Measurements from ENCODE around the gene IHH. TPM values are rescaled to one million over a fixed set of nuclear protein-coding genes. Genes with fewer than 3 reads are reported as not detected.

IHH gene
- total and polyA plus RNA-seq, 2 of the 8 experiments (the other 6 are each of a cell fraction or from before 2014, with no cell fraction given), result 0.03 TPM; not detected in 1

GRCh38 chr2:219041252-219041651 lies 19.5 kb downstream of the IHH start, which contains the start of gene CFAP65:
CFAP65 (minus strand) TSS chr2:219041516; CDS start chr2:219039048, 2,468 bp downstream.
- Histone ChIP-seq H3K9ac (replicated peaks in 1 of 4; ENCODE audit: extremely low read depth in 1 of 4, low read depth in 3 of 4, low read length in 3 of 4) (no peak within 1 kb of the TSS), H3K27me3 (replicated peaks in 1 of 4; ENCODE audit: control insufficient read depth in 3 of 4, extremely low read depth in 1 of 4, insufficient read depth in 3 of 4, low read length in 3 of 4) (peaks cover 0 to 5% (median 0%) of the 10 kb centered on the region in 4 experiments; a peak in 1 of 7 replicates)

More at GRCh38 chr2:219041252-219041651, 19.5 kb downstream of the IHH start, which contains the start of gene CFAP65:
- DNase-seq (ENCODE audit: low read depth in 1 of 2, low spot score in 2 of 2) (peak in 1 of 2 experiments; percentile 86), FAIRE-seq (peak; percentile 36)
- H3K4me3 ChIP-seq (ENCODE audit: extremely low read depth in 1 of 4, insufficient read depth in 2 of 4, low read depth in 3 of 4, low read length in 4 of 4), result peak within 1 kb of the TSS; percentile 52 to 65 (median 60)
- no peak within 1 kb of the TSS for H2BK120ac ChIP-seq (replicated peaks; ENCODE audit: low read depth, low read length)
- peak within 1 kb of the TSS; percentile 51 to 95 for H3K4me2 ChIP-seq (ENCODE audit: insufficient read depth in 1 of 2, low read depth in 2 of 2, low read length in 2 of 2)
- POLR2A ChIA-PET (ENCODE audit: partially characterized antibody), result interaction anchor here (0.7 to 1.8 kb wide), 3 partner anchors 10 to 165 kb away, joined by 3 to 4 read pairs (median 4); no protein-coding TSS in a partner anchor
- H2BK20ac ChIP-seq (ENCODE audit: low read length), result no peak within 1 kb of the TSS
- no peak within 1 kb of the TSS for H3K23ac ChIP-seq (ENCODE audit: insufficient read length)
- H2BK5ac ChIP-seq (ENCODE audit: low read depth, low read length), result no peak within 1 kb of the TSS
- no peaks in the 10 kb centered on the region for H3K9me3 ChIP-seq (ENCODE audit: insufficient read depth in 2 of 2, low read depth in 1 of 2, low read length in 1 of 2)
- H2AK5ac ChIP-seq (ENCODE audit: low read depth, low read length), result no peak within 1 kb of the TSS
- peak within 1 kb of the TSS; percentile 94 for H2AFZ ChIP-seq (ENCODE audit: low read length)
- no peak within 1 kb of the TSS for H3K14ac ChIP-seq (ENCODE audit: insufficient read length)
- H2BK12ac ChIP-seq (ENCODE audit: low read depth, low read length), result no peak within 1 kb of the TSS
- no peaks in the 10 kb centered on the region for H3K36me3 ChIP-seq (ENCODE audit: control insufficient read depth in 2 of 4, insufficient read depth in 4 of 4, low read length in 3 of 4)
- CTCF ChIA-PET (ENCODE audit: partially characterized antibody), result interaction anchor here (0.8 to 62.8 kb wide), 11 partner anchors 4 to 118 kb away, joined by 3 to 1777 read pairs (median 7); partner anchors contain the start of genes CFAP65 and IHH
- H3K79me1 ChIP-seq (ENCODE audit: low read depth, low read length), result no peaks in the 10 kb centered on the region
- H3K4ac ChIP-seq (replicated peaks; ENCODE audit: insufficient read length, low read depth, low read length), result no peak within 1 kb of the TSS
- no peaks in the 10 kb centered on the region; the same call in 1 of the 2 replicates for H3K23me2 ChIP-seq (ENCODE audit: low read depth, low read length)
- WGBS, 2 experiments (ENCODE audit: extremely low coverage in 1 of 2, insufficient coverage in 1 of 2, insufficient read length in 1 of 2, insufficient replicate concordance in 2 of 2, low coverage in 1 of 2, low lambda C conversion rate in 2 of 2, missing lambda C conversion rate in 1 of 2), result 3% methylated on average over 21 of the region's 21 CpGs; no CpG with 5 or more reads in 1 of the 2 experiments
- no peak within 1 kb of the TSS for H4K5ac ChIP-seq (ENCODE audit: insufficient read length, low read depth, low read length)
- no peak within 1 kb of the TSS for H3K56ac ChIP-seq (replicated peaks; ENCODE audit: insufficient read length, low read depth, low read length)
- TF ChIP-seq HDAC2 (IDR thresholded peaks at IDR 0.05; ENCODE audit: borderline replicate concordance in 1 of 2, low read depth in 2 of 2, low read length in 2 of 2) (peak in 1 of 2 experiments; percentile 87; a peak in 1 of 4 replicates), KDM1A (IDR thresholded peaks at IDR 0.05; ENCODE audit: borderline replicate concordance, low read length) (no peak), SIX5 (IDR thresholded peaks at IDR 0.05; ENCODE audit: low read depth, low read length) (0 out of 2 replicates have a peak, but pooled peaks have one; percentile 17), POU5F1 (IDR thresholded peaks at IDR 0.05; ENCODE audit: low read depth, low read length) (no peak), SP1 (IDR thresholded peaks at IDR 0.05; ENCODE audit: low read depth, low read length) (0 out of 2 replicates have a peak, but pooled peaks have one; percentile 42), CHD1 (IDR thresholded peaks at IDR 0.05; ENCODE audit: low read depth, low read length) (no peak), YY1 (IDR thresholded peaks at IDR 0.05; ENCODE audit: low read depth, low read length) (peak; percentile 92), KDM4A (IDR thresholded peaks at IDR 0.05; ENCODE audit: low read depth, low read length, severe bottlenecking) (peak; percentile 59), SIN3A (conservative IDR thresholded peaks at IDR 0.05 in 1 of 2, IDR thresholded peaks at IDR 0.05 in 1 of 2; ENCODE audit: low read depth in 1 of 2, low read length in 2 of 2) (peak; percentile 100)
- no peak within 1 kb of the TSS for H3K27ac ChIP-seq (ENCODE audit: low read depth, low read length)
- H4K8ac ChIP-seq (ENCODE audit: extremely low read depth, insufficient read depth, low read length), result no peak within 1 kb of the TSS
- H4K91ac ChIP-seq (replicated peaks; ENCODE audit: insufficient read length, low read length), result no peak within 1 kb of the TSS
- H4K20me1 ChIP-seq (replicated peaks in 1 of 2; ENCODE audit: control insufficient read depth in 1 of 2, insufficient read depth in 2 of 2, low read length in 2 of 2), result peaks cover 0 to 2% of the 10 kb centered on the region in 2 experiments
- H3K79me2 ChIP-seq (ENCODE audit: control insufficient read depth in 1 of 2, insufficient read depth in 2 of 2, low read length in 2 of 2), result no peaks in the 10 kb centered on the region
- no peak within 1 kb of the TSS for H3K18ac ChIP-seq (ENCODE audit: extremely low read depth, low read length)
- no peak within 1 kb of the TSS for H2BK15ac ChIP-seq (ENCODE audit: low read length)
- peaks cover 0 to 3% (median 0%) of the 10 kb centered on the region in 4 experiments; a peak in 1 of 7 replicates for H3K4me1 ChIP-seq (replicated peaks in 1 of 4; ENCODE audit: control insufficient read depth in 3 of 4, insufficient read depth in 4 of 4, low read length in 3 of 4)

All from H1 (cell line).